T-helper 17 cell (primary cell): Measurements from ENCODE around the gene DDX20. TPM values are rescaled to one million over a fixed set of nuclear protein-coding genes. Genes with fewer than 3 reads are reported as not detected.
"Not testable (repeated sequence)": the region's sequence is repeated elsewhere in the genome, so short reads cannot be mapped to it uniquely, and the experiment has no call there.

Experiments used
- ATAC-seq: fragments of 150-1000 bp; cut with Tn5 transposase; 2 replicates; pipeline ENCODE4 v1.10.0; 2021; ENCODE audit warnings: mild to moderate bottlenecking, moderate library complexity
- DNase-seq, 3 donors: peaks; one replicate each; pipeline versions ENCODE4 v3.0.0 to v3.0.0-alpha.2; 2020 to 2021
- H3K9me3 ChIP-seq: one replicate; pipeline ENCODE4 v1.7.0; 2013; ENCODE audit warnings: low read length, mild to moderate bottlenecking; ENCODE audit not compliant: control insufficient read depth, poor library complexity, severe bottlenecking
- H3K27ac Mint-ChIP-seq: one replicate; pipeline ENCODE4 v1.8.0; 2022; ENCODE audit warnings: mild to moderate bottlenecking, moderate library complexity, mixed read lengths
- H3K27me3 Mint-ChIP-seq: one replicate; pipeline ENCODE4 v1.8.0; 2022; ENCODE audit warnings: mixed read lengths
- H3K36me3 Mint-ChIP-seq: one replicate; pipeline ENCODE4 v1.8.0; 2022; ENCODE audit warnings: low read depth, mixed read lengths
- H3K4me1 Mint-ChIP-seq: one replicate; pipeline ENCODE4 v1.8.0; 2022; ENCODE audit warnings: mild to moderate bottlenecking, mixed read lengths
- H3K4me3 Mint-ChIP-seq: one replicate; pipeline ENCODE4 v1.8.0; 2022; ENCODE audit warnings: mild to moderate bottlenecking, moderate library complexity, mixed read lengths
- total RNA-seq, 4 donors: library from RNA in 2 of 4; stranded (reverse) in 2 of 4; gene quantifications; one replicate each; pipeline ENCODE4 v1.2.3 and lab custom pipeline; 2022 to 2026

Gene DDX20
- total RNA-seq, 2 donors from 2014 or later: 20.6 to 24.7 TPM

DNA sequence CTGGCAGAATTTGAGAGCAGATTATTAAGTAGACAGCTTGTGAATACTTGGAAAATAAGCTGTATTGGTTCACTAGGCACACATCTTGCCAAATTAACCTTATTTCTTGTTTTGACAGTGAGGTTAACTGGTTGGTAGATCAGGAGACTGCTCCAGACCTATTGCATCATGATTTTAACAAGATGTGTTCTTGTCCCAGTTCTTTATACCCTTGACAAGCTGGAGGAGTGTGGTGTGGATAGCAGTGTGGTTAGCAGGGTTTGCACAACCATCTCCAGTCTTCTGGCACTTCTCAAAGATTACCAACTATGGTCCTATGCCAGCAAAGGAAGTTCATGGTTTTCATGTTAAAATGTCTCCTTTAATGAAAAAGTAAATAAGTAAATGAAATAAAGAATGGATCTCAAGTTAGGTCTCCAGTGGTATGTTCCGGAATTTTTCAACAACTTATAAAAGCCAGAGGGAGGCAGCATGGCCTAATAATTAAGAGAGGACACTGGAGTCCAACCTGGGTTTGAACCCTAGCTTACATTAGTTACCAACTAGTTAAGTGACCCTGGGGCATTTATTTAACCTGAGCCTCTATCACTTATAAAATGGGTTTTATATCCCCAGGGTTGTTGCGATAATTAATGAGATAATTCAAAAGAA is 34.1 kb downstream of the DDX20 start:
- DNase-seq (no peak), ATAC-seq (no peak)
- no peak overlapping the region for H3K4me3 Mint-ChIP-seq

DNA sequence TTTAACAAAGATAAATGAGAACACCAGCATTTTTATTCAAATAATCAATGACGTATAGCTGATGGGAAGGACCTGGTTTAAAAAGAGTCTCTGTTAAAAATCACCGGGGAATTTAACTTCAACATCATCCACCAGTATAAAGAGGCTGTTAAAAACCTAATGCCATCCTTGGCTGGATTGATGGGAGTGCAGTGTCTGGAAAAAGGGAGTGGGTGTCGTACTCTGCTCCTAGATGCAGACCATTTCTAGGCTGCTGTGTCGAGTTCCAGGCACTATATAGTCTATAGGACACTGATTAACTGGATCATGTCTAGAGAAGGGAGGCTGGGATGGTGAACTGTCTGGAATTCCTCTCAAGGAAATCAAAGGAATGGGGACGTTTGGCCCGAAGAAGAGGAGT is 36.1 kb downstream of the DDX20 start:
- Mint-ChIP-seq H3K36me3 (no peaks in the 10 kb centered on the region), H3K4me3 (no peak overlapping the region), H3K4me1 (peaks cover 9% of the 10 kb centered on the region), H3K27me3 (peaks cover 49% of the 10 kb centered on the region), H3K27ac (no peak overlapping the region)
- no peaks in the 10 kb centered on the region for H3K9me3 ChIP-seq
- DNase-seq: no peak
- no peak for ATAC-seq

More for the DNA sequence above, 34.1 kb downstream of the DDX20 start:
- H3K27ac Mint-ChIP-seq: no peak overlapping the region
- no peaks in the 10 kb centered on the region for H3K36me3 Mint-ChIP-seq
- H3K4me1 Mint-ChIP-seq: peaks cover 9% of the 10 kb centered on the region
- H3K9me3 ChIP-seq: no peaks in the 10 kb centered on the region
- peaks cover 49% of the 10 kb centered on the region for H3K27me3 Mint-ChIP-seq

DNA sequence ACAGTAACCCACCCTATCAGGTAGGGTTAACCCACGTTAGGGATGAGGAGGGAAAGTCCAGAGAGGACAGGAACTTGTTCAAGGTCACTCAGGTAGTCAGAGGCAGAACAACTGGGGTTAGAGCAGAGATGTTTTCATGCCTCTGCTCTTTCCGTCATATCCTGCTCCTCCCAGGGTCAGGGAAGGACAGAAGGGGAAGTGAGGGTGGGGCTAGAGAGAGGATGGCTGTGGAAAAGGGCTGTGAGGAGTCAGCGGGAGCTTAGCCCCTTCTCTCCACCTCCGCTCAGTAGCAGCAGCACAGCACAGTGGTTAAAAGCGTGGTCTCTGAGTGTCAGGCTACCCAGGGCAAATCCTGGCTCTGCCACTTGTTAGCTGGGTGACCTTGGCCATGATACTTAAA is 36.5 kb downstream of the DDX20 start:
- Mint-ChIP-seq H3K4me1 (peaks cover 8% of the 10 kb centered on the region), H3K36me3 (no peaks in the 10 kb centered on the region), H3K27ac (no peak overlapping the region), H3K27me3 (peaks cover 49% of the 10 kb centered on the region), H3K4me3 (no peak overlapping the region)
- ATAC-seq (no peak), DNase-seq (no peak)
- no peaks in the 10 kb centered on the region for H3K9me3 ChIP-seq

DNA sequence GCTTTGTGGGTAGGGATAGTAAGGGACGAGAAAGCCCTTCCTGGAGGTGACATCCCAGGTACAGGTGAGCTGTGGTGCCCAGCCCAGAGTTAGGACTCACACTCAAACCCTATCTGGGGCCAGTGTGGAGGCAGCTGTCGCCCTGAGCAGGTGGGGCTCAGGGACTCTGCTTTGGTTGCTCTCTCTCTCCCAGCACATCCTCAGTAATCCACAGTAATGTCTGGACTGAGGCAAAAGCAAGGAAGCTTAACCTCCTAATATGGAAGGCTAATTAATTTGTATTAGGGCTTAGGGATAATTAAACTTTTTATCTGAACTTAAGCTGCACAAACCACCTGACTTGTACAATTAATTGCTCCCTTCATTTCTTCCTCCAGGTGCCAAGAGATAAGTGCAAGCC is 38.2 kb downstream of the DDX20 start:
- DNase-seq: no peak
- Mint-ChIP-seq H3K4me1 (peaks cover 6% of the 10 kb centered on the region), H3K27ac (no peak overlapping the region), H3K27me3 (peaks cover 43% of the 10 kb centered on the region), H3K36me3 (no peaks in the 10 kb centered on the region), H3K4me3 (no peak overlapping the region)
- ATAC-seq: no peak
- H3K9me3 ChIP-seq: no peaks in the 10 kb centered on the region

DNA sequence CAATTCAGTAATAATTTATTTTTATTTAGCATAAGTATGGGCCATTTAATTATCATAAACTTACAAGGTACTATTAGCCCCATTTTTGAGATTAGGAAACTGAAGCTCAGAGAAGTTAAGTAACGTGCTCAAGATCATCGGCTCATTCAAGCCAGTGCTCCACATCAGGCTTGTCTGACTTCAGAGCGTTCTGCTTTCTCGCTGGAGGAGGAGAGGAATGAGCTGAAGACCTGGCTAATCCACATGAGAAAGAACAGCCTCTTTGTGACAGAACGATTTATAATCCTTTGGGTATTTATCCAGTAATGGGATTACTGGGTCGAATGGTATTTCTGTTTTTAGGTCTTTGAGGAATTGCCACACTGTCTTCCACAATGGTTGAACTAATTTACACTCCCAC is 39.7 kb downstream of the DDX20 start:
- H3K9me3 ChIP-seq: no peaks in the 10 kb centered on the region
- Mint-ChIP-seq H3K36me3 (no peaks in the 10 kb centered on the region), H3K27me3 (peaks cover 35% of the 10 kb centered on the region), H3K27ac (no peak overlapping the region), H3K4me1 (peaks cover 6% of the 10 kb centered on the region), H3K4me3 (no peak overlapping the region)
- ATAC-seq: no peak
- DNase-seq: no peak

DNA sequence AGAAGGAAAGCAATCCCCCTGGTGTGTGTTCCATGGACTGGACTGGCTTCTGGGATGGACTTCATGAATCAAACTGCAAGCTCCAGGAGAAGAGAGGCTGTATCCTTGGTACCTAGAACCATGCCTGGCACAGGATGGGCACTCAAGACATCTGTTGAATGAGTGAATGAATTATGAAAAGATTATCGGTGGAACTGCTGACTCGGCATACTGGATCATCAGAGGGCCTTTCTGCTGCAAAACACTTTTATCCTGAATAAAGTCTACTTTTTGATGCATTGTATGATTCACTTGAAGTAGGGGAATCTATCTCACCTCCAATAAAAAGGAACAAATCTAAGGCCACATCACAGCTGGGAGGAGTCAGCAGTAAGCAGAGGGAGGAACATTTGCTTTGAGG is 42.9 kb downstream of the DDX20 start:
- no peaks in the 10 kb centered on the region for H3K36me3 Mint-ChIP-seq
- no peaks in the 10 kb centered on the region for H3K9me3 ChIP-seq
- H3K27me3 Mint-ChIP-seq: peaks cover 25% of the 10 kb centered on the region
- ATAC-seq (no peak), DNase-seq (no peak)
- H3K4me1 Mint-ChIP-seq: peaks cover 3% of the 10 kb centered on the region
- no peak overlapping the region for H3K4me3 Mint-ChIP-seq
- no peak overlapping the region for H3K27ac Mint-ChIP-seq

DNA sequence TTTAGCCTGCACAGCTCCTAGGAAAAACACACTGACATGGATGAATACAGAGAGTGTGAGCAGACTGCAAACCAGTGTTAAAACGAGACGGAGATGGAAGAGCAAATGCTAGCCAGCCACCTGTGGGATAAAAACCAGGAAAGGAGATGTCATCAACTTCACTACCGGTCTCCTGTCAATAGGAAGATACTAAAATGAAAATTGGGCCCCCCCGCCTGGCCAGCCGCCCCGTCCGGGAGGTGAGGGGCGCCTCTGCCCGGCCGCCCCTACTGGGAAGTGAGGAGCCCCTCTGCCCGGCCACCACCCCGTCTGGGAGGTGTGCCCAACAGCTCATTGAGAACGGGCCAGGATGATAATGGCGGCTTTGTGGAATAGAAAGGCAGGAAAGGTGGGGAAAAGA is 44.0 kb downstream of the DDX20 start:
- not testable (repeated sequence) for ATAC-seq, H3K4me3 Mint-ChIP-seq, H3K4me1 Mint-ChIP-seq, H3K27ac Mint-ChIP-seq, H3K9me3 ChIP-seq, H3K36me3 Mint-ChIP-seq, DNase-seq
- peaks cover 26% of the 10 kb centered on the region for H3K27me3 Mint-ChIP-seq

DNA sequence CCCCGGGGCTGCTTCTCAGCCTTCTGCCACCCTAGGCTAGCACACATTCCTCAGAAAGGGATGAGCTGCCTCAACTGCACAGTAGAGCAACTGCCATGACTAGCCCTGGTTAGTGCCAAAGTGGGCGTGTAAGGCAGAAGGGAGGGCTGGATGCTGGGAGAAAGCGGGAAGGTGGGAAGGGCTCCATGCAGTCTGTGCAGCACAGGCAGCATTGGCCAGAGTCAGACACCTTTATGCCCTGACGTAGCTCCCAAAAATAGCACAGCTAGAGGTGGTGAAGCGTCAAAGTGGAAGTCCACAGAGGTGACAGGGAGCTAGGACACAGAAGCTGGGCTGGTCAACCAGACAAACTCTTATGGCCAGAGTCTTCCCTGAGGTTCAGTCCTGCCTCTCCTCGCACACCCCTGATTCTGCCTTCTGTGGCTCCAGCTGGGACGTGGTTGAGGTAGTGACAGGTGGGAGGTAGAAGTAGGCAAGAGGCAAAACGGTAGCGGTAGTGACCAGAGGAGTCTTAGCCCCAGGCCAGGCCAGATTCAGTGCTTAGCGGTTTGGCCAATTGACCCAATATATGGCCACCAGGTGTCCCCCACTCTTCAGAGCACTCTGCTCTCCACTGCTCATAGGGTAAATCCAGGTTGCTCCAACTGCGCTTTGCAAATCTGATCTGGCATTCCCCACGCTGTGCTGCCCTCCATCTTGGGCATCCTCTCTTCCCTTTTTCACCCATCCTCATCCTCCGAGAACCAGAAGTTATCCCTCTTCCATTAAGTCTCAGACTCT is 45.6 kb downstream of the DDX20 start:
- no peak overlapping the region for H3K27ac Mint-ChIP-seq
- no peaks in the 10 kb centered on the region for H3K9me3 ChIP-seq
- peaks cover 29% of the 10 kb centered on the region for H3K27me3 Mint-ChIP-seq
- DNase-seq (no peak), ATAC-seq (no peak)
- no peaks in the 10 kb centered on the region for H3K36me3 Mint-ChIP-seq
- no peak overlapping the region for H3K4me3 Mint-ChIP-seq
- peaks cover 3% of the 10 kb centered on the region for H3K4me1 Mint-ChIP-seq

DNA sequence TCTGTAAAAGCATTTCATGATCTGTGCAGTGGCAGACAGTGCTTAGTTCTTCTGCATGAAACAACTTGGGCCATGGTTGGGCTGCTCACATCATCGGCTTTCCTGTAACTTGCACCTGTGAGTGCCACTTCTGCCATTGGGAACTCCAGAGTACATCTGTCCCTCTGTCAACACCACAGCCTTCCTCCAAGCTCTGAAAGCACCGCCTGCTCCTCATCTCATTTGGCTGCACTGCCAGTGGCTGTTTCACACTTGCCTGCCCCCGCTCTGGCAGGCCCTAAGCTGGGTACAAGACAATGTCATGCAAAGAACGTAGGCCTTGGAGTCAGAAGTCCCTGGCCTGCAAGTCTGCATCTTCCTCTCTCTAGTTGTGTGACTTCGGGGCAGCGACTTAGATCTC is 46.4 kb downstream of the DDX20 start:
- DNase-seq (no peak), ATAC-seq (no peak)
- no peak overlapping the region for H3K27ac Mint-ChIP-seq
- H3K4me1 Mint-ChIP-seq: peaks cover 3% of the 10 kb centered on the region
- H3K9me3 ChIP-seq: no peaks in the 10 kb centered on the region
- H3K4me3 Mint-ChIP-seq: no peak overlapping the region
- H3K36me3 Mint-ChIP-seq: no peaks in the 10 kb centered on the region
- H3K27me3 Mint-ChIP-seq: peaks cover 29% of the 10 kb centered on the region

DNA sequence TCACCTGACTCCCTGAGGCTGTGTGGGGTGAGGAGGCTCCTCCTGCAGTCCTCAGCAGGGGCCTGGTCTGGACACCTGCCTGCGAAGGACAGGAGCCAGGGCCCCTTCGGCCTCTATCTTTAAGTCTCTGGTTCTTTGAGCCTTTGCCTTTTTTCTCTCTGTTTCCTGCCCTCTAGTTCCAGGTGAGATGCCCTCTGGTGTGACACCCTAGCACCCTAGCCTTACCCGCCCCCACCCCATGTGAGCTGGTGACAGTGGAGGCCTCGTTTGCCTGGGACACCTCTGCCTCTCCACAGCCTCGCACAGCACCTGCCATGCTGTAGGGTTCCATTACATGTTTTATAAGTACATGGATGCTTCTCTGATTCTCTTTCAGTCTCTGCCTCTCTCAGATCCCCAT is 47.3 kb downstream of the DDX20 start:
- DNase-seq (no peak), ATAC-seq (no peak)
- Mint-ChIP-seq H3K4me3 (no peak overlapping the region), H3K27me3 (peaks cover 29% of the 10 kb centered on the region), H3K27ac (no peak overlapping the region), H3K4me1 (peaks cover 3% of the 10 kb centered on the region), H3K36me3 (no peaks in the 10 kb centered on the region)
- H3K9me3 ChIP-seq: no peaks in the 10 kb centered on the region

DNA sequence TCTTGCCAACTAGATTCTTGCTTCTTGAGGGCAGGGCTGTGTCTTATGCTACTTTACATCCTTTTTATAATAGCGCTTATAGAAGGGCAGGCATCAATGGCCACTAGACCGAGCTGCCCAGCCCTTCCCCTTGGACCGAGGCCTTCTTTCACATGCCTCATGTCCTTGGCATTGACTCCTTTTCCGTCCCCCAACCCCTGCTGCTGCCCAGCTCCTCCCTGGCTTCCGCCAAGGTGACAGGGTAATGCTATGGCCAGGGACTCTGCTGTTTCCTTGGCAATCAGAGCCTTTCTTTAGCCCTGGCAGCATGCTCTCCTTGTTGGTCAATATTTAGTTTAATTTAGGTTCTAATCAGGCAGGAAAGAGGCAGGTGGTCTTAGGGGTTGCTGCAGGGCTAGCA is 48.2 kb downstream of the DDX20 start:
- DNase-seq (no peak), ATAC-seq (no peak)
- H3K9me3 ChIP-seq: no peaks in the 10 kb centered on the region
- Mint-ChIP-seq H3K4me3 (no peak overlapping the region), H3K27ac (no peak overlapping the region), H3K27me3 (peaks cover 29% of the 10 kb centered on the region), H3K4me1 (peaks cover 3% of the 10 kb centered on the region), H3K36me3 (no peaks in the 10 kb centered on the region)

DNA sequence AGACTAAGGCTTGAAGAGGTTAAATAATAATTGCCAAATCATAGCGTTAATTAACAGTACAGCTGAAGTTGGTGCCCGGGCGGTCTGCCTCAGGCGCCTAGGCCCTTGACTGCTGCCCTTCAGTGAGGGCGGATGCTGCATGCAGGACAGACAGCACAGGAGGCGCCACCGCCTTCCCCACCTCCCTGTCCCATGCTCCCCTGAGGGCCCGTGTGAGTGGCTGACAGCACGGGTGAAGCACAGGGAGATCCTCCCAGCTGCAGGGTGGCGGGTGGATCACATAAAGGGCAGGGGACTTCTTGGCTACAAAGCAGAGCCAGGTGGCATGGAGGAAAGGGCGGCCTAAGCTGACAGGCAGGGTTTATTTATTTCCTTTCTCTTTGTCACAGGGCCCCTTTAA is 49.1 kb downstream of the DDX20 start:
- peaks cover 32% of the 10 kb centered on the region for H3K27me3 Mint-ChIP-seq
- no peak for DNase-seq
- no peaks in the 10 kb centered on the region for H3K36me3 Mint-ChIP-seq

DNA sequence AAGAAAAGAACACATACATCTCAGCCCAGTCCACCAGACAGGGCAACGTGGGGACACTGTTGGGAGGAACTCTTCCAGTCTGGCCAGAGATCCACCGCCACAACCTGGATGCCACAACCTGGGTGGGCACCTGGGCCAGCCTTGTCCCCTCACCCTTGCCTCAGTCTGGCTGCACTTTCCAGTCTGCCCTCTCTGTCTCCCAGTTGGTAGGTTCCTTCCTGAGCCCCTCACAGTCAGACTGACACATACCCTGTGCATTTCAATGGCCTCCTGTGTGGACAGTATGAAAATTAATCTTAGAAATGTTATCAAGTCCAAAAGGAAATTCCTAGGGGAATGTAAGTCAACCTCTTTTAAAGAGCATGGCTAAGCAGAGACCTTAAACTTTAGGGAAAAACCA is 49.5 kb downstream of the DDX20 start:
- ATAC-seq: no peak
- Mint-ChIP-seq H3K4me3 (no peak overlapping the region), H3K27ac (no peak overlapping the region), H3K4me1 (peaks cover 3% of the 10 kb centered on the region), H3K36me3 (no peaks in the 10 kb centered on the region), H3K27me3 (peaks cover 37% of the 10 kb centered on the region)
- no peaks in the 10 kb centered on the region for H3K9me3 ChIP-seq
- DNase-seq: no peak

More for the DNA sequence above, 49.1 kb downstream of the DDX20 start:
- H3K9me3 ChIP-seq: no peaks in the 10 kb centered on the region
- no peak for ATAC-seq
- no peak overlapping the region for H3K27ac Mint-ChIP-seq
- no peak overlapping the region for H3K4me3 Mint-ChIP-seq
- peaks cover 3% of the 10 kb centered on the region for H3K4me1 Mint-ChIP-seq

DNA sequence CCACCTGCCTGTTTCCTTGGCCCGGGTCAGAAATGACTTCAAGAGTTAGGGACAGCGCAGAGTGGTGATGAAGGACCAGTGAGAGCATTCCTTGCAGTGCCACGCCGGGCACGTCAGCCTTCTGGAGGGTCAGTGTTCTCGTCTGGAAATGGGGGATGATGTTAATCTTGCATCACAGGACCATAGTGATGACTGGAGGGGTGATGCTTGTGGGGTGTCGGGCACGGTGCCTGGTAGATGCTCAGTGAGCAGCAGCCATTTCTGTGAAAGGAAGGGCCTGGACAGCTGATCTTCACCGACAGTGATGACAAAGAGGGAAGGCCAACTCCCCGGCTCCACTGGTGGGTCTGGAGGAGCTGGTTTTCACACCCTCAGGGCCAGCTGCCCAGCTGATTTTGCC is 56.2 kb downstream of the DDX20 start:
- H3K36me3 Mint-ChIP-seq: peaks cover 3% of the 10 kb centered on the region
- peaks cover 32% of the 10 kb centered on the region for H3K27me3 Mint-ChIP-seq

More for the DNA sequence above, 56.2 kb downstream of the DDX20 start:
- no peak for ATAC-seq
- H3K4me1 Mint-ChIP-seq: peaks cover 3% of the 10 kb centered on the region
- no peak for DNase-seq
- no peak overlapping the region for H3K4me3 Mint-ChIP-seq
- no peak overlapping the region for H3K27ac Mint-ChIP-seq
- no peaks in the 10 kb centered on the region for H3K9me3 ChIP-seq
